Epithelial cell of proximal tubule (primary cell): ENCODE results near the gene H6PD. TPM values are rescaled to one million over a fixed set of nuclear protein-coding genes. Genes with fewer than 3 reads are reported as not detected.

Experiments
- DNase-seq: peaks from one replicate; pipeline ENCODE4 v3.0.0-alpha.2; 2011; ENCODE audit warnings: low read depth
- H3K4me3 ChIP-seq: 2 replicates; pipeline ENCODE4 v1.5.1; 2011; ENCODE audit warnings: low read depth, mild to moderate bottlenecking, low read length
- CTCF ChIP-seq: conservative IDR thresholded peaks from 2 replicates; pipeline ENCODE4 v1.5.1; 2012; ENCODE audit warnings: low read depth, mild to moderate bottlenecking, low read length
- total RNA-seq: library from RNA; depleted of rRNA; stranded (reverse); fragments of >200 nt; gene quantifications from 2 replicates; pipeline ENCODE4 v1.2.3, GENCODE V29; 2015

Gene H6PD
- total RNA-seq, 1 donor from 2014 or later = 10.7 TPM

DNA sequence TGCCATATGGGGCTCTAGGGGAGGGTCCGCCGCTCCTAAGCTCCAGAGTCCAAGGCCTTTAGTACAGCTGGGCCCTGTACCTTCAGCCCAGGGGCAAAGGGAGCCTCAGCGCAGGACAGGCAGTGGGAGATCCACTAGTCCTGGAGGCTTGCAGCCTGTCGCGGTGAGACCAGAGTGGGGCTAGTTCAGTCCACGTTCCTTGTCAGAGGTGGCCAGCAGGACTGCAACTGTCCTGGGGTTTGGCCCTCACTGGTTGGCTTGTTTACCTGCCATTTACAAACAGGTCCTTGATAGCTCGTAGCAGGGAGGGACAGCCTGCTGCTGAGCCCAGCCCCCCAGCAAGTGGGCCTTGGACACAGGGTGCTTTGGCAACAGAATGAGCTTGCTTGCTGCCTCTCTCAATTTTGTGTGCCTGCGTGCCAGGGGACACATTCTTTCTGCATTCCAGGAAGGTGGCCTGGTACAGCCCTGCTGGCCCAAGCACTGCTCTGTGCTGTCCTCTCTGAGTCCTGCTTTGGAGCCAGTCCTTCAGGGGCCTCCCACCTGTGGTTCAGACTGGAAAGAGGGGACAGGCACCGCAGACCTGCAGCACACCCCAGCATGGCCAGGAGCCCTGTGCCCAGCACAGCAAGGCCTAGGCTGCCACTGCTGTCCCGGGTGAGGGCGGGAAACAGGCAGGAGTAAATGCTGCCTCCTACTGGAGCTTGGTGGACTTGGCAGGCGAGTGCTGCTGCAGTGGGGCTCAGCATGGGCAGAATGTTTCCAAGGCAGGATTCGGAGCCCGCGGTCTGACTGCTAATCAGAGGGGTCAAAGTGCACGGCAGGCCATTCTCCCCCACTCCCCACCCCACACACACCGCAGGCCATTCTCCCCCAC is 15.2 kb downstream of the H6PD start:
- DNase-seq = no peak
- no peak overlapping the region for H3K4me3 ChIP-seq
- peak; percentile 82 for TF ChIP-seq CTCF

GRCh38 chr1:9250411-9251381 is 16.1 kb downstream of the H6PD start:
- no peak for DNase-seq
- no peak for TF ChIP-seq CTCF
- H3K4me3 ChIP-seq = no peak overlapping the region

DNA sequence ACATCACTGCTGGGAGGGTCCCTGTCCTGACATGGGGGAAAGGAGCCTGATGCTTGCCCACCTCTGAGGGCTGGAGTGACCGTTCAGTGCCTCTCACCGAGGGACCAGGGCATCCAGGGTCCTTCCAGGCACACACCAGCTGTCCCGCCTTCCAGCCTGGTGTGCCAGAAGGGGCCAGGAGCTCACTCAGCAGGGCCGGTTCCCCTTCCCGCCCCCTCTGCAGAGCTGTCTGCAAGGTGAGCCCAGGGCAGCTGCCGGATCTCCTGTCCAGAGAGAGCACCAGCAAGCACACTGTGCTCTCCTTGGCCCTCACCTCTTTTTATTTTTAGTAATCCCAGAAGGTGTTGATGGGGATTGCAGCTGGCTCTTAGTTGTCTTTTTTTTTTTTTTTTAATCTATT is 16.9 kb downstream of the H6PD start:
- H3K4me3 ChIP-seq = no peak overlapping the region
- no peak for DNase-seq
- no peak for TF ChIP-seq CTCF

DNA sequence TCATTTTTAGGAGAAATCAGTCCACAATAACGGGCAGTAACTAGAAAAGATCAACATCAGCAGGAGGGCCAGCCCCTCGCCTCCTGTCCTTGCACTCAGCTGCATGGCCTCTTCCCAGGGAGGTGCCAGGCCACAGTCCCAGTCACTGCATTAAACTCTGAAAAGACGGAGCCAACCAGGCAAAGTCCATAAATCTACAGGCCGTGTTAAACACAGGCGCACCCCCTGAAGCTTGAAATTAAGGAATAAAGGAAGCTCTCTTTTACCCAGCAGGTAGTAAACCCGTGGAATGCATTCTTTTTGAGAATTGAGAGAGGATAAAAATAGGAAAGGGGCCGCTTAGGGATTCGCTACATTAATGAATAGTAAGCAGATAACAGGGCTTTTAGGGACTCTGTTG is 18.4 kb downstream of the H6PD start:
- no peak overlapping the region for H3K4me3 ChIP-seq
- TF ChIP-seq CTCF = no peak
- DNase-seq = no peak

DNA sequence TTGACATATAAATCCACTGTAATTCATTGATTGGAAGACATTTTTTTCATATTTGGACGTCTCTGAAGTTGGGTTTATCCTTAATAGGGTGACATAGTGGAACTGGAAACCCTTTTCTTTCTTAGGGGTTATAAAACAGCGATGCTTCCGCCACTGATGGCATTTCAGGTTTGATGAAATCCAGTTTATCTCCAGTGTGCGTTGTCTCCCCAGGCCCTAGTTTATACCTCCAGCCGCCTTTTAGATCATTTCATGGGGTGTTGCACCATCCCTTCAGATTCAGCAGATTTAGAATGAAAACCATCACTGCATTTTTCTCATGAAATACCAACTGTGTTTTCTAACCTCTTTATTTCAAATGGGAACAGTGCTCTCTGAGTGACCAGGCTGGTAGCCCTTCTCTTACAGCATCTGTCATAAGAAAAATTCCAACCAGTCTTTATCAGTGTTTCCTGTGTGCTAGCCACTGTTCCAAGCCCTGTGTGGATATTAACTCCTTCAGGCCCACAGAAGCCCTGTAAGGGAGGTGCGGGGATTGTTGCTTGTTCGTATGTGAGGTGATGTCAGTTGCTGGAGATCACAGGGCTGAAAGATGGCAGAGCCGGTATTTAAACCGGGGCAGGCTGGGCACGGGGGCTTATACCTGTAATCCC is 19.0 kb downstream of the H6PD start:
- no peak overlapping the region for H3K4me3 ChIP-seq
- no peak for DNase-seq
- no peak for TF ChIP-seq CTCF

GRCh38 chr1:9256332-9256731 is 21.8 kb downstream of the H6PD start:
- H3K4me3 ChIP-seq = no peak overlapping the region
- TF ChIP-seq CTCF = no peak
- no peak for DNase-seq
